Measurements from ENCODE around the gene GPR146. TPM values are rescaled to one million over a fixed set of nuclear protein-coding genes. Genes with fewer than 3 reads are reported as not detected.

The GPR146 gene
- total RNA-seq, 4 donors from 2014 or later, result 8.7 to 49.4 (median 32.7) TPM

DNA sequence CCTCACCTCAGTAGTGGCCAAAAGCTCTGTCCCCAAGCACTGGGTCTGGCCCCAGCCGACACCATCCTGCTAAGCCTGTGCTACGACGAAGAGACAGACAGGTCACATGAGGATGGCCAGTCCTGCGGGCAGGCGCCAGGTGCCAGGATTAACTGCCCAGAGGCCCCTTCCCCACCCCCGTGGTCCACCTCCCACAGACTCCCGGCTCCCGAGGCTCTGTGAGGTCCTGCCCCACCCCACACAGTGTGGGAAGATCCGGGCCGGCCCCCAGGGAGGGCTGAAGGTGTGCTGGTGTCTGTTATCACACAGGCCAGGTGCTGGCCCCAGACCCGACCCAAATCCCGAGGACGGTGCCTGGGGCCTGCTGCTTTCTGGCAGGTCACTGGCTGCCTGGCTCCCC, 34.1 kb upstream of the GPR146 start:
- no peak overlapping the region for H3K27ac ChIP-seq
- TF ChIP-seq CTCF (IDR thresholded peaks at IDR 0.05) (no peak), POLR2A (IDR thresholded peaks at IDR 0.05) (no peak)
- H3K4me3 ChIP-seq (replicated peaks in 1 of 3), result no peak overlapping the region
- H3K4me1 ChIP-seq, result no peaks in the 10 kb centered on the region
- H3K27me3 ChIP-seq, result no peaks in the 10 kb centered on the region
- intact Hi-C loops (cut with DNase I), result no loop called here
- peaks cover 4 to 13% of the 10 kb centered on the region in 2 donors for H3K36me3 ChIP-seq
- 84 to 97% methylated on average over 5 to 6 of the region's 13 CpGs for WGBS, 2 donors
- no peaks in the 10 kb centered on the region for H3K9me3 ChIP-seq
- no peak for DNase-seq

DNA sequence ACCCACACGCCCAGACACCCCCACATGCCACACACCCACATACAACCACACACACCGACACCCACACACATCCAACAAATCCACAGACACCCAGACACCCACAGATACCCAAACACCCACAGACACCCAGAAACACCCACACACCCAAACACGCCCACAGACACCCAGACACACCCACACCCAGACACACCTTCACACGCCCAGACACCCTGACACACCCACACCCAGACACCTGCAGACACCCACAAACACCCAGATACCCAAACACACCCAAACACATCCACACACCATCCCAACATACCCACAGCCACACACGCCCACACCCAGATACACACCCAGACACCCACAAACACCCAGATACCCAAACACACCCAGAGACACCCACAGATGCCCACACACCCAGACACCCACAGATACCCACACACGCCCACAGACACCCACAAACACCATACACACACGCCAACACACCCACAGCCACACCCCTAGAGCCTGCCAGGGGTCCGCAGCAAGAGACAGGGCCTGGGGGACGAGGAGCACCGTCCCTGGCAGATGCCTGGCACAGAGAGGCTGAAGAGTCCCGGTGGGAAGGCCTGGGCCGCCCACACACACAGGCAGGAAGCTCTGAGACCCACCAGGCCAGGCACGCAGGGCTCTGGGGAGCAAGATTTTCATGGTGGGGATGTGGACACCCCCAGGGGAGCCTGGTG, 32.9 kb upstream of the GPR146 start:
- TF ChIP-seq CTCF (IDR thresholded peaks at IDR 0.05) (no peak), POLR2A (IDR thresholded peaks at IDR 0.05) (no peak)
- WGBS, 2 donors, result 87 to 91% methylated on average over 10 to 11 of the region's 13 CpGs
- intact Hi-C loops (cut with DNase I), result no loop called here
- Histone ChIP-seq H3K27me3 (no peaks in the 10 kb centered on the region), H3K36me3 (peaks cover 4 to 13% of the 10 kb centered on the region in 2 donors), H3K27ac (no peak overlapping the region), H3K4me1 (no peaks in the 10 kb centered on the region), H3K4me3 (replicated peaks in 1 of 3) (no peak overlapping the region), H3K9me3 (no peaks in the 10 kb centered on the region)
- DNase-seq, result no peak

- Histone ChIP-seq H3K27me3 (no peaks in the 10 kb centered on the region), H3K9me3 (no peaks in the 10 kb centered on the region), H3K4me1 (no peaks in the 10 kb centered on the region), H3K27ac (no peak overlapping the region), H3K4me3 (replicated peaks in 1 of 3) (no peak overlapping the region), H3K36me3 (peaks cover 2 to 7% of the 10 kb centered on the region in 2 donors)
- TF ChIP-seq CTCF (IDR thresholded peaks at IDR 0.05) (no peak), POLR2A (IDR thresholded peaks at IDR 0.05) (no peak)
- no peak for DNase-seq
- WGBS, 2 donors, result 86 to 88% methylated on average over 16 to 23 of the region's 32 CpGs
- intact Hi-C loops (cut with DNase I), result no loop called here
Observed at GRCh38 chr7:1012004-1012715, 32.2 kb upstream of the GPR146 start.

GRCh38 chr7:1012716-1013095, 31.6 kb upstream of the GPR146 start:
- intact Hi-C loops (cut with DNase I), result no loop called here
- Histone ChIP-seq H3K27ac (no peak overlapping the region), H3K9me3 (no peaks in the 10 kb centered on the region), H3K36me3 (peaks cover 0 to 5% of the 10 kb centered on the region in 2 donors), H3K4me3 (replicated peaks in 1 of 3) (no peak overlapping the region), H3K27me3 (no peaks in the 10 kb centered on the region), H3K4me1 (no peaks in the 10 kb centered on the region)
- DNase-seq, result no peak
- TF ChIP-seq CTCF (IDR thresholded peaks at IDR 0.05) (no peak), POLR2A (IDR thresholded peaks at IDR 0.05) (no peak)
- WGBS, 2 donors, result 93 to 95% methylated on average over 21 to 30 of the region's 30 CpGs

- H3K27ac ChIP-seq, result no peak overlapping the region
- no peaks in the 10 kb centered on the region for H3K4me1 ChIP-seq
- 79 to 84% methylated on average over 10 to 11 of the region's 11 CpGs for WGBS, 2 donors
- H3K4me3 ChIP-seq (replicated peaks in 1 of 3), result no peak overlapping the region
- no peak for TF ChIP-seq POLR2A (IDR thresholded peaks at IDR 0.05)
- TF ChIP-seq CTCF (IDR thresholded peaks at IDR 0.05), result no peak
- H3K36me3 ChIP-seq, result peaks cover 0 to 5% of the 10 kb centered on the region in 2 donors
- intact Hi-C loops (cut with DNase I), result no loop called here
- no peaks in the 10 kb centered on the region for H3K27me3 ChIP-seq
- DNase-seq, result no peak
- H3K9me3 ChIP-seq, result no peaks in the 10 kb centered on the region
Observed at GRCh38 chr7:1013581-1013980, 30.8 kb upstream of the GPR146 start.

All from thyroid gland (tissue), 4 donors.